NCI-H1092 treated with DMSO at 0.1 percent for 48 hours (cell line): ENCODE measurements around the gene NEUROD2.
A peak's percentile ranks its signal among the peaks of the same experiment; 100 is the strongest.

Experiments used
- DNase-seq: peaks from one replicate; lab custom pipeline; 2025; lab: John Stamatoyannopoulos, UW

Gene NEUROD2

DNA sequence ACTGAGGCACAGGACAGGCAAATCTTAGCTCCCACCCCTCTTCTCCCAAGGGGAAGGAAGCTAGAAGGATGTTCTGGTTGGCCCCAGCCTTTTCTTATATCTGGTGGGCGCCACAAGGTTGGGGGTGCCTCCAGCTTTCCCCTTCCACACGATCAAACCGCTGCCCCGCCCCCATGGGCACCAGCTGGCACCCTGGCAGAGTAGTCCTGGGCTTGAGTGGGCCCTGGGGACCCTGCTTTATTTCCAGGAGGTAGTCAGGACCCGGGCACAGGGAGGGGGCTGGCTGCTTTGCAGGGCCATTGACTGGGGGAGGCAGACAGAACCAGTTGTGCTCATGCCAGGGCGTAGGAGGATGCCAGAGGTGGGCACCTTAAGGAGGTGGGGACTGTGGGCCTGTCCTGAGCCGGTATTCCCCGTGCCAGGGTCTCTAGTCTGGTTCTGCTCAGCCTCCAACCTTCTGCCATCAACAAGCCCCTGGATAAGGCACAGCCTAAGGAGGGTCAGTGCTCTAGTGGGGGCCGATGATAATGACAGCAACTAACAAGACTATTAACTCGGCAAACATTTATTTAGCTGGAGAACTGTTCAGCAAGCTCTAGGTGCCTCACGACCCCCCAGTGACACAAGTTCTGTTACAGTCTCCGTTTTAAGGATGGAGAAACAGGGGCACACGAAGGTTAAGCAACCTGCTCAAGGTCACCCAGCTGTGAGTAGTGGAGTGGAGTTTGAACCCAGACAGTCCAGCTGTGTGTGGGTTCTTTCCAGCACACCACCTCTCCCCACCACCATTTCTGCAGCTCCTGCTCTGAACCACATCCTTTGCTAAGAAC is 11.5 kb upstream of the NEUROD2 start:
- peak; percentile 76 for DNase-seq

- peak; percentile 74 for DNase-seq
Observed at GRCh38 chr17:39618246-39618913, 10.7 kb upstream of the NEUROD2 start.

DNA sequence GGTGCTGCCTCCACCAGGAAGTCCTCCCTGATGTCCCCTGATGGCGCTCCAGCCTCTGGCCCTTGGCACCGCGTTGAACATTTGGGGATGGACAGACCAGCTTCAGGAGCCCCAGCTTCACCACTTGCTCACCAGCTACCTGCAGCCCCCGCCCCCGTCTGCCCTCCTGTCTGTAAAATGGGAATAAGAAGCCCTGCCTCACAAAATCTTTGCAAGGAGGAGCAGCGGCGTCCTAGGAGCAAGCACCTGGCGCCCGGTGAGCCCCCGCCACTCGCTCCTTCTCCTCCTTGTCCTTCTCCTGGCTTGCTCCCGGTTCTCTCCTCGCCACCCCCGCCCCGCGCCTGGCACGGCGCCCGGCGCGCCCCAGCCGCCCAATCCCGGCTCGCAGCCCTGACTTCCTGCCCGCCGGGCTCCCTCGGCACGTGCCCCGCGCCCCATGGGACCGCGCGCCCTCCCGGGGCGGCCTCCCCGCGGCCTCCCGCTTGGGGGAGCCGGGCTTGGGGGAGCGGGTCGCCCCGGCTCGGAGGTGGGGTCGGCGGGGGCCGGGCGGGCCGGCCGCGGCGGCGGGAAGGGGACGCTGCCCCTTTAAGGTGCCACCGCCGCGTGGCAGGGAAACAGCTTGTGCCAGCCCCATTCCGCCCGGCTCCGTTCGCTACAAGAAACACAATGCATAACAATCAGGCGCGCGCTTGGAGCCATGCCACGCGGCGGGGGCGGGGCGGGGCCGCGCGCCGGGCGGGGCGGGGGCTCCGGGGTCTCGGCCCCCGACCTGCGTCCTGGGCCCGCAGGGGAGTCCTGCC is 9.9 kb upstream of the NEUROD2 start:
- DNase-seq: peak; percentile 80

DNA sequence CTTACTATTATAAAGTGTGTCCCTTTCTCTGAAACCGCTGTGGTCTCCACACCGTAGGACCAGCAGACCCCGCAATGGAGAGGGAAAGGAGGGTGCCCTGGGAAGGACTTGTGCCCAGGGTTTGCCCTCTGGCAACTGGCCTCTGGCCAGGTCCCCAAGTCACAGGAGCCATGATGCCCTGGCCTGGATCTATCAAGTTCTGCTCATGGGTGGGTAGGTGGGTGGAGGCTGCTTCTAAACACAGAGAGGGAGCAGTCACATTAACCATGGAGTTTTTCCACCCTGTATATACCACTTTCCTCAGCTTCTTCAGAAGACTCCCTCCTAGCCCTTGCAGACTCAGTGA is 9.4 kb upstream of the NEUROD2 start:
- no peak for DNase-seq

GRCh38 chr17:39615434-39615833 is 7.7 kb upstream of the NEUROD2 start:
- DNase-seq: no peak

- DNase-seq: no peak
Observed at GRCh38 chr17:39614545-39615157, 6.9 kb upstream of the NEUROD2 start.

GRCh38 chr17:39612935-39613464 is 5.3 kb upstream of the NEUROD2 start:
- DNase-seq: no peak

GRCh38 chr17:39612291-39612894 is 4.7 kb upstream of the NEUROD2 start:
- DNase-seq: no peak

GRCh38 chr17:39611401-39612112 is 3.8 kb upstream of the NEUROD2 start:
- DNase-seq: no peak

DNA sequence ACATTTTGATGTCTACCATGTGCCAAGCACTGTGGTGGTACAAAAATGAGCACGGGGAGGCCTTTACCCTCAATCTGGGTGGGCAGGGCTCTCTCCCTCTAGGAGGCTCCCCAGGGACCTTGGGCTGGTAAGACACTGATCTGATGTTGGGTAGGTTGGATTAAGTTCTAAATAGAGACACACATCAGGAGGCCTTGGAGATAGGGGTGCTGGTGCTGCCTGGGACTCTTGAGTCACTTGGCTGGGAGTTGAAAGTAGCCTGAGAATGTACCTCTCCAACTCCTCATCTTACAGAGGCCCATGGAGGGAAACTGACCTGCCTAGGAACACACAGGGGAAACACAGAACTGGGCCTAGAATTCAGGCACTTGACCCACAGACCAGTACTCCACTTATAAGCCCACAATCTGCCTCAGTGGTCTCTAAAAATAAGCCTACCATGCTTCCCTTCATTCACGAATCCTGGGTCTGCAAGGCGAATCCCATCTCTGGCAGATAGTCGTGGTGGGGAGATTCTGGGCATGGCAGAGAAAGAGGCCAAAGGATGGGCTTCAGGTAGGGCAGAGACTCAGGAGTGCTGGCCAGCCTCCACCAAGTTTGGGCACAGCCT is 1.8 kb upstream of the NEUROD2 start:
- no peak for DNase-seq

- DNase-seq: no peak
Observed at GRCh38 chr17:39608142-39608981, 642 bp upstream of the NEUROD2 start.

DNA sequence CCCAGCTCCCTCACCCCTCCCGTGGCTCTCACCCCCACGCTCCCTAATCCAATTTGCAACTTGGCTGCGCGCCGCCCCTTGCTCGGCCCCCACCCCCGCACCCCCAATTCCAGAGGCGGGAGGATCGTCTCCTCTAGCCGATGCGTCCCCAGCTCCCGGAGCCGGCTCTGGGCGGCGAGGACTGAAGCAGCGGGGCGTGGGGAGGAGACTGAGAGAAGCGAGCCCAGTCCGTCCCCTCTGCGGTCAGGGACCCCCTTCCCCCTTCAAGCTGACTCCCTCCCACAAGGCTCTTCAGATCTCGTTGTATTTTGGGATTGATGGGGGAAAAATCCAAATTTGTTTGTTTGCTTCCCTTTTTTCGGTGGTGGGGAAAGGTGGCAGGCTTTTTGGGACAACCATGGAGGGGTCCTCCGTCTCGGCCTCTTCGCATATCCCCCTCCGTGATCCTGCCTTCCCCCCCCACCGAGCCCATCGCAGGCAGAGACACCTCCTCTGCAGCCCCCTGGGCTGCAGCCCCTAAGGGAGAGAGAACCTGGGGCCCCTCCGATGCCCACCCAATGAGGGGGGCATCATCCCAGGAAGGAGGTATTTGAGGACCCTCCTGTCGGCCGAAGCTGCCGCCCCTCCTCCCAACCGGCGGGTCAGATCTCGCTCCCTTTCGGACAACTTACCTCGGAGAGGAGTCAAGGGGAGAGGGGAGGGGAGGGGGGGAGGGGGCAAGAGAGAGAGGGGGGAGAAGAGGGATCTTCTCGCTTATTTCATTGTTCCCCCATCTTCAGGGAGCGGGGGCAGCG is 466 bp downstream of the NEUROD2 start:
- DNase-seq: no peak

- no peak for DNase-seq
Observed at GRCh38 chr17:39606434-39607056, 1.2 kb downstream of the NEUROD2 start.

DNA sequence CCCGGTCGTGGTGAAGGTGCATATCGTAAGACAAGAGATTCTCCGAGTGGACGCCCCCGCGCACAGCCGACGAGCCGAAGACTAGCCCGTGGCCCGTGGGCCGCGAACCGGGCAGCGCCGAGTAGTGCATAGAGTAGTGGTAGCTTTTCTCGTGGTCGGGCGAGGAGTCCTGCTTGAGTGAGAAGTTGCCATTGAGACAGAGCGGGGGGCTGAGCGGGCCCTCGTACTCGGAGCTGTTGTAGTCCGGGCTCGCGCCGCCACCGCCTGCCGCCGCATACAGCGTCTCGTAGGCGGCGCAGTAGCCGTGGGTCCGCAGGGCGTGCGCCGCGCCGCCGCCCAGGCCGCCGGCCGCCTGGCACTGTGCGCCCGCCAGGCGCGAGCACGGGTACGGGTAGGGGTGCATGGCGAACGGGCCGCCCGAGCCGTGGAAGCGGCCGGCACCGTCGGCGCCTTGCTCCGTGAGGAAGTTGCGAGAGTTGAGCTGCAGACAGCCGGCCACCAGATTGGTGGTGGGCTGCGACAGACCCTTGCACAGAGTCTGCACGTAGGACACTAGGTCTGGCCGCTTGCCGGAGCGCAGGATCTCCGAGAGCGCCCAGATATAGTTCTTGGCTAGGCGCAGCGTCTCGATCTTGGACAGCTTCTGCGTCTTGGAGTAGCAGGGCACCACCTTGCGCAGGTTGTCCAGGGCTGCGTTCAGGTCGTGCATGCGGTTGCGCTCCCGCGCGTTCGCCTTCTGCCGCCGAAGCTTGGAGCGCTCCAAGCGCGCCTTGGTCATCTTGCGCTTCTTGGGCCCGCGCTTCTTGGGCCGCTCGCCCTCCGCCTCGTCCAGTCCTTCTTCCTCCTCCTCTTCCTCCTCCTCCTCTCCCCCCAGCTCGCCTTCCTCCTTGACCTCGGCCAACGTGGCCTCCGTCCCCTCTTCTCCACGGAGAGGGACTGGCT is 2.0 kb downstream of the NEUROD2 start:
- no peak for DNase-seq

DNA sequence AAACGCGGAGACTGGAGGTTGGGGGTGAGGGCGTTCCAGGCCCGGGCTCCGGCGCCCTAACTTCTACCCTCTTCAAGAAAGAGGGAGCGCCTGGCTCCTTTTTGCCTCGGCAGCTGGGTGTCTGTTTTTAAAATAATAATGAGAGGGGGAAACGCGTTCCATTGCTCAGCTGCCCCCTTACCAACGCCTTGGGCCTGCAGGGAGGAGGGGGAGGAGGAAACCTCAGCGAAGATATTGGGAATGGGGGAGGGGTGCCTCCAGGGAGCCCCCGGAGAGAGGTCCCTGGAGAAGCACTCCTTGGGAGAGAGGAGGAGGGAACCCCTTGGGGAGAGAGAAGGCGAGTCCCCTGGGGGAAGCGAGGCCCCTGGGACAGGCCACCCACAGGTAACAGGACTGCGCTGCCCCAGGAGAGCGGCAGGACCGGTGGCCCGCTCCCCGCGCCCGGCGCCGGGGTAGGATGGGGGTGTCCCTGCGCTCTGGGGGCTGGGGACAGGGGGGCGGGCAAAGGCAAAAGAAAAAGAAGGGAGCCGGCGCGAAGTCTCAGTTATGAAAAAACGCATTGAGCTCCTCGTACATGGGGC is 2.7 kb downstream of the NEUROD2 start:
- no peak for DNase-seq

GRCh38 chr17:39603304-39604016 is 4.3 kb downstream of the NEUROD2 start:
- DNase-seq: no peak
